ENCODE data around the gene MCF2.

MCF2 gene

GRCh38 chrX:139639253-139639652, 68.7 kb downstream of the MCF2 start:
- DNase-seq (ENCODE audit: low read depth) = no peak
- TF ChIP-seq CTCF (IDR thresholded peaks at IDR 0.05; ENCODE audit: insufficient read depth, low read depth, low read length, missing control alignments) = no peak
- H3K4me3 ChIP-seq (ENCODE audit: low read length) = no peak overlapping the region

GRCh38 chrX:139600105-139600504, 107.9 kb downstream of the MCF2 start:
- DNase-seq (ENCODE audit: low read depth) = no peak
- H3K4me3 ChIP-seq (ENCODE audit: low read length) = no peak overlapping the region
- no peak for TF ChIP-seq CTCF (IDR thresholded peaks at IDR 0.05; ENCODE audit: insufficient read depth, low read depth, low read length, missing control alignments)

GRCh38 chrX:139596068-139596467, 111.9 kb downstream of the MCF2 start:
- no peak overlapping the region for H3K4me3 ChIP-seq (ENCODE audit: low read length)
- no peak for DNase-seq (ENCODE audit: low read depth)
- TF ChIP-seq CTCF (IDR thresholded peaks at IDR 0.05; ENCODE audit: insufficient read depth, low read depth, low read length, missing control alignments) = no peak

DNA sequence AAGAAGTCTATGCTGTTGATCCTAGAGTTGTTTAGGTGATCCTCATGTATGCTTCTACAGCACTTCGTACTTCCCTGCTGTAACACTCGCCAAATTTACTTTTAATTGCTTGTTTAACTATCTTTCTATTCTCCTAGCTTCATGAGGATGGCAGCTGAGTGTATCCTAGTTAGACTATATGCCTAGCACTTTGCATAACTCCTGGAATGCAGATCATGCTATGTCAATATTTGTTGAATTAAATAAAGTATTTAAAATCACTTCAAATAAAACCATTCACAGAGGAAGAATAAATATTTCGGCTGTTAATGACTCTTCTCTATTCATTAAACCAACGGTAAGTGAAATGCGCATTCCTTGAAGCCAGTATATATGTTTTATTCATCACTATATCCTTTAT, 122.4 kb downstream of the MCF2 start:
- H3K4me3 ChIP-seq (ENCODE audit: low read length) = no peak overlapping the region
- TF ChIP-seq CTCF (IDR thresholded peaks at IDR 0.05; ENCODE audit: insufficient read depth, low read depth, low read length, missing control alignments) = no peak
- no peak for DNase-seq (ENCODE audit: low read depth)

DNA sequence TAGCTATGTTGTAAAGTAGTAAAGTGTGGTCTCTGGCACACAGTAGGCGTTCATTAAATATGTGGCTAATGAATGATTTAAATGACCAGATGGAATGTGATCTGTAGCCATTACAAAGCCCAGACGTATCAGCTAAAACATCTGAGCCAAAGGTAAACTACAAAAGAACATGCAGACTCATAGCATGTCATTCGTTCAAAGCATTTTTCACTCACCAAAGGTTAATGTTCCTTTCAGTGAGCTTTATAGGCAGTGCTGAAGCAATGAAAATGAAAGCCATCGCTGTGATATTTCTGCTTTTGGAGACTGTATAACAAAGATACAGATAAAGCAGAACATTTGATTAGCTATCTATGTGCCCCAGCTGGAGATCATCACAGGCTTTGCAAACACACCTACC, 126.9 kb downstream of the MCF2 start:
- DNase-seq (ENCODE audit: low read depth) = no peak
- TF ChIP-seq CTCF (IDR thresholded peaks at IDR 0.05; ENCODE audit: insufficient read depth, low read depth, low read length, missing control alignments) = no peak
- no peak overlapping the region for H3K4me3 ChIP-seq (ENCODE audit: low read length)

DNA sequence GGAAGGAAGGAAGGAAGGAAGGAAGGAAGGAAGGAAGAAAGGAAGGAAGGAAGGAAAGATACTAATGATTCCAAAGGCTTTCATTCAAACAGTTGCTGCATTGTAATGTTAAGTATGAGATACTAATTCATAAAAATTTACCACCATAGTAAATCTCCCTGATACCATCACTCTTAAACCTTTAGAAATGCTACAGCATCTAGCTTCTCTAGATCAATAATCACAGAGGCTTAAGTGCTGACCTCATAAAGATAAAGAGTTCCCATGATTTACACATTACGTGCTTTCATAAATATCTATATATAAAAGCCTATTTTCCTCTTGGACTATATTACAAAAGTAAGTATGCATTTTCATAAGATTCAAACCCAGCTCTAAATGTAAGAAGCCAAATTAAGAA, 141.0 kb downstream of the MCF2 start:
- no peak for TF ChIP-seq CTCF (IDR thresholded peaks at IDR 0.05; ENCODE audit: insufficient read depth, low read depth, low read length, missing control alignments)
- no peak for DNase-seq (ENCODE audit: low read depth)
- no peak overlapping the region for H3K4me3 ChIP-seq (ENCODE audit: low read length)

DNA sequence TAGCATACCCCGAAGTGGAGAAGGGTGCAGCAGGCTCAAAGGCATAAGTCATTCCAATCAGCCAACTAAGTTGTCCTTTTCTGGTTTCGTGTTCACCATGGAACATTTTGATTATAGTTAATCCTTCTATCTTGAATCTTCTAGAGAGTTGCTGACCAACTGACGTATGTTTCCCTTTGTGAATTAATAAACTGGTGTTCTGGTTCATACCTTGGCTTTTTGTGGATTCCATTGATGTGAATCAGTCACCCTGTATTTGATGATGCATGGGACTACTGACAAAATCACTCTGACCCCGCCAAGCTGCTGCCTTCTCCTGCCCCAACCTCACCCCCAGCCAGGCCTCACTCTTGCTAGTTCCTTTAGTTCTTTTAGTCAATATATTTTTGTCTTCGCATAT, 144.7 kb downstream of the MCF2 start:
- TF ChIP-seq CTCF (IDR thresholded peaks at IDR 0.05; ENCODE audit: insufficient read depth, low read depth, low read length, missing control alignments) = no peak
- DNase-seq (ENCODE audit: low read depth) = no peak

More for the DNA sequence above, 144.7 kb downstream of the MCF2 start:
- H3K4me3 ChIP-seq (ENCODE audit: low read length) = no peak overlapping the region

Measured in epithelial cell of esophagus (primary cell).